ENCODE measurements around the gene CENPU.
A peak's percentile ranks its signal among the peaks of the same experiment; 100 is the strongest.
"Not testable (repeated sequence)": the region's sequence is repeated elsewhere in the genome, so short reads cannot be mapped to it uniquely, and the experiment has no call there.

CENPU gene

DNA sequence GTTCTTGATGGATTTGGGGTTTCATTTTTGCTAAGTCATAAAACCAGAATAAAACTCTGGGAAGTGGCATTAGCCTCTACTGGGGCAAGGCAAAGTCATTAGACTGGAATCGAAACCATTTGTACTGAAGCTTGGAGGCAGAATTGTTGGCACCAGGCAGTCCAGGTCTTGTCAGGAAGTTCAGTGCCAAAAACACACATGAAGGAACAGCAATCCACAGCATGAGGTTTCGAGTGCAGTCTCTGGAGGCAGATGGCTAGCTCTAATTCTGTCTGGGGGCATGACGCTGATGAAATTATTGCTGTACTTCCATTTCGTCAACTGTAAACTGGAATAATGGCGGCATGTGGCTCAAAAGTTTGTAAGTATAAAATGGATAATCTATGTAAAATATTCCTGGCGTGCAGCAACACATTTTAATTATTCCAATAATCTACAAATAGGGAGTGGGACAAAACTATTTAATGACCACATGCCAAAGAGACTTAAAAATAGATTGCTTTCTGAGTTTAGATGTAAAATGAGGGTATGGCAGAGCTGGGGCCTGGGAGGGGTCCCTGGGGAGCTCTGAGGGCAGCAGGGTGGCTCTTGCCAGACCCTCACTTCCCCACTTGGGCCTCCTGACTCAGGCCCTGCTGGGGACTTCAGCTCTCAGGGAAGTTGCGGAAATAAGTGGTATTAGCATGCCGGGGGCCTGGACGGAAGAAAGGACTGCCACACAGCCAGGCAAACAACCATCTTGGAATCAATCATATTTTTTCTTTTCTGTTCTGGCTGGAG is 18.8 kb upstream of the CENPU start:
- DNase-seq (ENCODE audit: low read depth in 2 of 2), result no peak

- DNase-seq (ENCODE audit: low read depth in 2 of 2), result no peak
These were observed 17.7 kb upstream of the CENPU start for GRCh38 chr4:184751585-184751956.

DNA sequence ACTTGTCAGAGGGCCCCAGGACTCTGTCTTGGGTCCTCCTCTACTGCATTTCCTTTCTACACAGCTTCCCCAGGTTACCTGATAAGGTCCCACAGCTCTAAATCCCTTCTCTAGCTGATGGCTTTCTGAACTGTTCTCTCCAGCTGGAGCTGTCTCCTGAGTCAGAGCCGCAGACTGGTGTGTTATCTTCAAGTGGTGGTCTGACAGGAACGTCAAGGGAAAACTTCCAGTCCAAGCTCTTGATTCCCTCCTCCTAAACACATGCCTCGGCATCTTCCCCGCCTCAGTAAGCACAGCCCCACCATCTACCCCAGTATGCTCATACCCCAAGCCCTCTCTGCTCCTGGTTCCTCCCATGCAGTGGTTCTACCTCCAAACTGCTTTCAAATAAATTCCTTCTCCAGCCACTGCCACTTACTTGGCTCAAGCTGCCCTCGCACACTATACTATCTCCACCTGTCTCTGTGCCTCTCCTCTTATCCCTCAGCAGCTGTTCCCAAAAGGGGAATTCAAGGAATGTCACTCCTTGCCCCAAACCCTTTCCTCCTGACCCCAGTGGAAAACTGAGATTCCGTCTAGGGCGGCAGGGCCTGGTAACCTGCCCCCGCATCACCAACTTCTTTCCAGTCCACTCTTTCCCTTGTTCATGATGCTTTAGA is 17.2 kb upstream of the CENPU start:
- DNase-seq (ENCODE audit: low read depth in 2 of 2), result no peak

- no peak for DNase-seq (ENCODE audit: low read depth in 2 of 2)
These were observed 14.4 kb upstream of the CENPU start for GRCh38 chr4:184748251-184748652.

DNA sequence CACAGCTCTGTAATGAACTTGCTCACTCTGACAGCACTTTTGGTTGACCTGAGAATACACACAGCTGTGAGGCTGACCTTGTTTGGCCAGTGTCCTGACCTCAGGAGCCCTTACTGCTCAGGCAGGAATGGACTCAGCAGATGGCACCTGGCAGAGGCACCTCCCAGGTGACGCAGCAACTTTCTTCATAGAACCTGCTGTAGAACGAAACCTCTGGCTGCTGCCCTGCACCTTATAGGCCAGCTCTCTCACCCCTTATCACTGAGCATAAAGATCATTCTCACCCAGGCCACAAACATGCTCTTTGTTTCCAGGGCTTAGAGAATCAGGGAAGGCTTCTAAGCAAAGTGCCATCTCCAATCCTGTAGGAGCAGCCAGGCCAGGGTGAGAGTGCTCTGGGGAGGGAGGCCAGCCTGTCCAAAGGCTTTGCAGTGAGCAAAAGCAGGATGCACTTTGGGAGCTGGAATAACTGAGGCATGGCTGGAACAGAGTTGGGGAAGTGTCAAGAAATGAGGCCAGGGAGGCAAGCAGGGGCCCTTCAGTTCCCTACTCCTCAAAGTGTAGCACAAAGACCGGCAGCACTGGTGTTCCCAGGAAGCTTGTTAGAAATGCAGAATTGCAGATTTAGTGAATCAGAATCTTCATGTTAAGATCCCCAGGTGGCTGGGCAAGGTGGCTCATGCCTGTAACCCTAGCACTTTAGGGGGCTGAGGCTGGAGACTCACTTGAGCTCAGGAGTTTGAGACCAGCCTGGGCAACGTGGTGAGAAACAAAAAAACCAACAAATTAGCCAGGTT is 13.3 kb upstream of the CENPU start:
- DNase-seq (ENCODE audit: low read depth in 2 of 2), result no peak

DNA sequence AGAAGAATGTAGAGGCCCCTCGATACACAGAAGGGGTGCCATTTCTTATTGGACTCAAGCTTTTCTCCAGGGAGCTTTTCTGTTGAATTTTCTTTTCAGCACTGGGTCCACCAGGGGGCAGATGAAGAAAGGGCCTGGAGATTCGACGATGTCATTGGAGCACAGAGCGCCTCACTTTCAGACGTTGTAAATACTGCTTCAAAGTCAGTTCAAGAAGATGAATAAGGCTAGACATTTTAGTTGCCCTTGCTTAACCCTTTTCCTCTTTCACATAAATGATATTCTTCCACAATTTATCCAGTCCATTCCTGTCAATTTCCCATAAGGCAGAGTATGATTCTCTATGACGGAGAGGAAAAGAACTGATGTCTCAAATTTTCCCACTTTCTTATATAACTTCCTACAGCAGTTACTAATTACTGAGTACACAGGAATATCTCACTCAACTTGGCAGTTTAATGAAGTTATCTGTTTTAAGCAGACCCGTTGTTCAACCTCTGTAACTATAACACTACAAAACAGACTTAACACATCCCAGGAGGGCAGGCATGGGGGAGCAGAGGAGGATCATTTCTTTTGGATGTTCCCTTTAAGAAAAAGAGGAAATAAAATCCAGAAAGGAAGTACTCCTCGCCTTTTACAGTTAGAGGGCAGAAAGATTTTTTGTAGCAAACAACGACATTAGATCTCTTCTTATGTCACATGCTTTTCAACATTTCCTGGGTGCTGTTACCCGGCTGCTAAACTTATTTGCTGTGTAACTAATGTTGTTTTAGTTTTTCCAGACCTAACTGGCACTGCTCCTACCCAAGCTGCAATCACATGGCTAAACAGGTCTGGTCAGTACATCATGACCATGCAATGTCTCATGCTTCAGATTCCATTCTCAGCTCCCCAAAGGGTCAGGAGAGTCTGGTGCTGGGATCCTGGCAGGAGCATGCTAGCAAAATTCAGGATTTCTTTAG is 12.2 kb upstream of the CENPU start:
- peak; percentile 40 to 47 for DNase-seq (ENCODE audit: low read depth in 2 of 2)

DNA sequence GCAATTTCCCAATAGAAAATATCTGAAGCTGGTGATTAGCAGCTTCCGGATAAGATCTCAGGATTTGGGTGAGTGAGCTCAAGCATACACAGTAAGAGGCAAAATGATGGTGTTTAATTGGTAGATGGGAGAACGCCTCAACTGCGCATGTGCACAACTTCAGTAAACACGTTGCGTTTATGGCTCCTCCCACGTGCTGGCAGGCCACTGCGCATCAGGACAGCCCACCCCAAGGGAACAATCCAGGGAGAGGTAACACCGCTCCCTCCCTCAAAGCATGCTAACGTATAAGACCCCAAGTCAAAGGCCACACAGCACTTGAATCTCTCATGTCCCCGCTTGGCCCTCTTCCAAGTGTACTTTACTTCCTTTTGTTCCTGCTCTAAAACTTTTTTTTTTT is 10.3 kb upstream of the CENPU start:
- DNase-seq (ENCODE audit: low read depth in 2 of 2), result no peak

GRCh38 chr4:184743650-184744049 is 9.8 kb upstream of the CENPU start:
- no peak for DNase-seq (ENCODE audit: low read depth in 2 of 2)

- not testable (repeated sequence) for DNase-seq (ENCODE audit: low read depth in 2 of 2)
These were observed 7.8 kb upstream of the CENPU start for GRCh38 chr4:184741651-184742050.

- no peak for DNase-seq (ENCODE audit: low read depth in 2 of 2)
These were observed 7.1 kb upstream of the CENPU start for GRCh38 chr4:184740980-184741391.

- DNase-seq (ENCODE audit: low read depth in 2 of 2), result not testable (repeated sequence)
These were observed 5.7 kb upstream of the CENPU start for GRCh38 chr4:184739575-184739974.

DNA sequence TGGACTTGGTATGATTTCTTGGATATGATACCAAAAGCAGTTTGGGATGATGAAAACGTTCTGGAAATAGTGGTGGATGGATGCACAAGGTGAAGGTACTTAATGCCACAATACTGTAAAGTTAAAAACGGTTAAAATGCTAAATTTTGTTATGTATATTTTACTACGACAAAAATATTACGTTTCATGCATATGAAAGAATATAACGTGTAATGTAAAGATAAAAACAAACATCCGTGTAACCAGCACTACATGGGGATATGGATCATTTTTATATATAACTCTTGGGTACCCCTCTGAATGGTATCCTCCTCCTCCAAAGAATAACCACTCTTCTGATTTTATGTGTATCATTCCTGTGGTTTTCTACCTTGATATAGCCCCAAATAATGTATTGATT is 862 bp upstream of the CENPU start:
- no peak for DNase-seq (ENCODE audit: low read depth in 2 of 2)

- no peak for DNase-seq (ENCODE audit: low read depth in 2 of 2)
These were observed 1.8 kb downstream of the CENPU start for GRCh38 chr4:184732126-184732525.

DNA sequence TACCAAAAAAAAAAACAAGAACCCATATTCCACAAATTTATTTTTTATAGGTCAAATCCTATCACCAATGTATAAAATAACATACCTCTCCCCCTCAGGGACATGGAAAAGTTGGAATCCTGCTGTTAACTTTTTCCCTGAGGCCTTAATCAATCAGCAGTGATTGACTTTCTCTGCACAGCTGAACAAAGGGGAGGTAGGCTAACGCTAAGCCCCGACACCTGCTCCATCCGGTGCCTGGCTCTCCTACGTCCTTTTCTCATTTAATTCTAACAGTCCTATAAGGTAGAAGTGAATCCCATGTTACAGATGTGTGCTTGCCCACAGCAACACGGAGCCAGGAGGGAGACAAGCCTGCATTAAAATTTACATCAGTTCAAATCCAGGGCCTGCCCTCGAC is 2.8 kb downstream of the CENPU start:
- DNase-seq (ENCODE audit: low read depth in 2 of 2), result no peak

- DNase-seq (ENCODE audit: low read depth in 2 of 2), result no peak
These were observed 4.0 kb downstream of the CENPU start for GRCh38 chr4:184729946-184730345.

- DNase-seq (ENCODE audit: low read depth in 2 of 2), result no peak
These were observed 5.0 kb downstream of the CENPU start for GRCh38 chr4:184728858-184729257.

GRCh38 chr4:184727430-184727829 is 6.5 kb downstream of the CENPU start:
- DNase-seq (ENCODE audit: low read depth in 2 of 2), result no peak

GRCh38 chr4:184722798-184723197 is 11.1 kb downstream of the CENPU start:
- DNase-seq (ENCODE audit: low read depth in 2 of 2), result no peak

DNA sequence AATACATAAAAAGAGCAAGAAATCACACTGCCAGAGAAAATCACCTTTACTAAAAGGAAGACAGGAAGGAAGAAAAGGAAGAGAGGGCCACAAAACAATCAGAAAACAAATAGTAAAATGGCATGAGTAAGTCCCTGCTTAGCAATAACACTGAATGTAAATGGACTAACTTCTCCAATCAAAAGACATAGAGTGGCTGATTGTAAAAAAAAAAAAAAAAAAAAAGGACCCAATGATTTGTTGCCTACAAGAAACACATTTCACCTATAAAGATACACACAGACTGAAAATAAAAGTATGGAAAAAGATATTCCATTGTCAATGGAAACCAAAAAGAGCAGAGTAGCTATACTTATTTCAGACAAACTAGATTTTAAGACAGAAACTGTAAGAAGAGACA is 12.6 kb downstream of the CENPU start:
- no peak for DNase-seq (ENCODE audit: low read depth in 2 of 2)

DNA sequence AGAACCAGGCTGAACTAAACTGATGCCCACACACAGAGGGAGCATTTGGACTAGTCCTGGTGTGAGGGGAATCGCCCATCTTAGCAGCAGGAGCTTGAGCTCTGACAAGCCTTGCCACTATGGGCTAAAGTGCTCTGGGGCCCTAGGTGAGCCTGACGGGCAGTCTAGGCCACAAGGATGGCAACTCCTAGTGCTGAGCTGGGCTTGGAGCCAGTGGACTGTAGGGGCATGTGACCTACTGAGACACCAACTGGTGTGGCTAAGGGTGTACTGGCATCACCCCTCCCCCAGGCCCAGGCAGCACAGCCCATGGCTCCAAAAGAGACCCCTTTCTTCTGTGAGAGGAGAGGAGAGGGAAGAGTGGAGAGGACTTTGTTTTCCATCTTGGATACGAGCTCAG is 14.5 kb downstream of the CENPU start:
- DNase-seq (ENCODE audit: low read depth in 2 of 2), result no peak

DNA sequence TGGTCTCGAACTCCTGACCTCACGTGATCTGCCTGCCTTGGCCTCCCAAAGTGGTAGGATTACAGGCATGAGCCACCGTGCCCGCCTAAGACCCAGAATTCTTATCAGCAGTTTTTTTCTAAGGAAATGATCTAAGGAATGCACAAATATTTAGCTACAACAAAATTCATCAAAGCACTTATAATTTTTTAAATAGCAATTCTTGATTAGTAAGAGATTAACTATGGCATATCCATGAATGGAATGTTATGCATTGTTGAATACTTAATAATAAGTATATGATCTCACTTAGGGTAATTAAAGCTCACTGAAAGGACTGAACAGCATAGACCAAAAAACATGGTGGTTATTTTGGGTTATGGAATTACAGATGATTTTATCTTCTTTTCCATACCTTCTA is 18.4 kb downstream of the CENPU start:
- DNase-seq (ENCODE audit: low read depth in 2 of 2), result no peak

- no peak for DNase-seq (ENCODE audit: low read depth in 2 of 2)
These were observed 20.0 kb downstream of the CENPU start for GRCh38 chr4:184713887-184714286.
